MCF 10A (cell line): ENCODE data around the gene OSBPL3. TPM values are rescaled to one million over a fixed set of nuclear protein-coding genes. Genes with fewer than 3 reads are reported as not detected.

Experiments
- BruUV-seq: library from RNA; stranded (reverse); fragments of 400-500 nt; replicated peaks from 2 replicates; lab custom pipeline; 2021; lab: Mats Ljungman, UMichigan
- CTCF ChIA-PET: fragments of 300-600 bp; sonication (Branson Sonifier 250); formaldehyde crosslinking; extraction: SDS; loops from one replicate; lab custom pipeline; 2021; ENCODE audit warnings: antibody characterized with exemption, inconsistent platforms; lab: Yijun Ruan, JAX
- POLR2A ChIA-PET: fragments of 300-600, 350-650 bp; sonication (Branson Sonifier 250); formaldehyde crosslinking; extraction: SDS; loops from one replicate; lab custom pipeline; 2020; ENCODE audit warnings: antibody characterized with exemption, inconsistent platforms; lab: Yijun Ruan, JAX
- DNase-seq: peaks from one replicate; pipeline ENCODE4 v3.0.0-alpha.2; 2018; ENCODE audit not compliant: unreplicated experiment
- H3K27ac Mint-ChIP-seq: one replicate; pipeline ENCODE4 v1.8.0; 2022; ENCODE audit warnings: mild to moderate bottlenecking, low read depth, mixed read lengths; ENCODE audit not compliant: unreplicated experiment
- H3K27me3 Mint-ChIP-seq: one replicate; pipeline ENCODE4 v1.8.0; 2022; ENCODE audit warnings: mixed read lengths; ENCODE audit not compliant: insufficient read depth, unreplicated experiment
- H3K36me3 Mint-ChIP-seq: one replicate; pipeline ENCODE4 v1.8.0; 2022; ENCODE audit warnings: mild to moderate bottlenecking, moderate library complexity, mixed read lengths; ENCODE audit not compliant: insufficient read depth, unreplicated experiment
- H3K4me1 Mint-ChIP-seq: one replicate; pipeline ENCODE4 v1.8.0; 2022; ENCODE audit warnings: mixed read lengths; ENCODE audit not compliant: insufficient read depth, unreplicated experiment
- H3K4me3 Mint-ChIP-seq: one replicate; pipeline ENCODE4 v1.8.0; 2022; ENCODE audit warnings: mild to moderate bottlenecking, moderate library complexity, mixed read lengths; ENCODE audit not compliant: unreplicated experiment
- H3K9me3 Mint-ChIP-seq: one replicate; pipeline ENCODE4 v1.8.0; 2022; ENCODE audit warnings: mixed read lengths; ENCODE audit not compliant: unreplicated experiment
- intact Hi-C: fragments of 100-400 bp; cut with micrococcal nuclease; formaldehyde crosslinking; loops from 2 replicates; pipeline ENCODE4 v1.14.1; 2022
- total RNA-seq: library from RNA; stranded (reverse); gene quantifications from 2 replicates; pipeline ENCODE4 v1.2.3, GENCODE V29; 2022
- TF ChIP-seq, protein P1 (sequence below): fragments of 200-600 bp; IDR thresholded peaks from one replicate; pipeline ENCODE4 v1.8.0; 2022; ENCODE audit warnings: antibody characterized with exemption, mild to moderate bottlenecking; ENCODE audit not compliant: unreplicated experiment

Gene OSBPL3
- total RNA-seq, 1 experiment from 2014 or later = 33.8 TPM

DNA sequence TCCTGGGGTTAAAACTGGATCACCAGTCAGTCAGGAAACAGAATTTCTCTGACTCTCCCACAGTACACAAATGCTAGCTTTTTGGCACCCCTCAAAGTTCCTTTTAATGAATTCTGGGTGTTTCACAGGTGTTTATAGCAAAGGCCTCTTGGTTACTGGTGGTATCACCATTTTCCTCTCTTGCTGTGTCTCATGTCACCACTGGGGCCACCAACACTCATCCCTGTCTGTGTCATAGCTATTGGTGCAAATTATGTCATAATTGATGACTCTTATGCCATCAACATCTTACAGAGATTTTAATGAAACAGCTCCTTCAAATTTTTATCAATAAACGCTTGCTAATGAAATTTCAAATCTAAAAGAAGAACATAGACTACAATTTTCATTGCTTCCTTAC, 27.7 kb upstream of the OSBPL3 start:
- TF ChIP-seq, protein P1, sequence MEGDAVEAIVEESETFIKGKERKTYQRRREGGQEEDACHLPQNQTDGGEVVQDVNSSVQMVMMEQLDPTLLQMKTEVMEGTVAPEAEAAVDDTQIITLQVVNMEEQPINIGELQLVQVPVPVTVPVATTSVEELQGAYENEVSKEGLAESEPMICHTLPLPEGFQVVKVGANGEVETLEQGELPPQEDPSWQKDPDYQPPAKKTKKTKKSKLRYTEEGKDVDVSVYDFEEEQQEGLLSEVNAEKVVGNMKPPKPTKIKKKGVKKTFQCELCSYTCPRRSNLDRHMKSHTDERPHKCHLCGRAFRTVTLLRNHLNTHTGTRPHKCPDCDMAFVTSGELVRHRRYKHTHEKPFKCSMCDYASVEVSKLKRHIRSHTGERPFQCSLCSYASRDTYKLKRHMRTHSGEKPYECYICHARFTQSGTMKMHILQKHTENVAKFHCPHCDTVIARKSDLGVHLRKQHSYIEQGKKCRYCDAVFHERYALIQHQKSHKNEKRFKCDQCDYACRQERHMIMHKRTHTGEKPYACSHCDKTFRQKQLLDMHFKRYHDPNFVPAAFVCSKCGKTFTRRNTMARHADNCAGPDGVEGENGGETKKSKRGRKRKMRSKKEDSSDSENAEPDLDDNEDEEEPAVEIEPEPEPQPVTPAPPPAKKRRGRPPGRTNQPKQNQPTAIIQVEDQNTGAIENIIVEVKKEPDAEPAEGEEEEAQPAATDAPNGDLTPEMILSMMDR = no peak
- ChIA-PET CTCF (interaction anchor here (0.6 to 2.6 kb wide), 5 partner anchors 25 to 145 kb away, joined by 3 to 12 read pairs (median 4); partner anchors contain the start of genes CYCS and OSBPL3), POLR2A (no interaction called here)
- no peak for DNase-seq
- intact Hi-C loops = no loop called here
- Mint-ChIP-seq H3K9me3 (no peaks in the 10 kb centered on the region), H3K27ac (no peak overlapping the region), H3K4me3 (no peak overlapping the region), H3K36me3 (no peaks in the 10 kb centered on the region), H3K4me1 (peaks cover 11% of the 10 kb centered on the region), H3K27me3 (no peaks in the 10 kb centered on the region)
- no TSS peak for BruUV-seq

DNA sequence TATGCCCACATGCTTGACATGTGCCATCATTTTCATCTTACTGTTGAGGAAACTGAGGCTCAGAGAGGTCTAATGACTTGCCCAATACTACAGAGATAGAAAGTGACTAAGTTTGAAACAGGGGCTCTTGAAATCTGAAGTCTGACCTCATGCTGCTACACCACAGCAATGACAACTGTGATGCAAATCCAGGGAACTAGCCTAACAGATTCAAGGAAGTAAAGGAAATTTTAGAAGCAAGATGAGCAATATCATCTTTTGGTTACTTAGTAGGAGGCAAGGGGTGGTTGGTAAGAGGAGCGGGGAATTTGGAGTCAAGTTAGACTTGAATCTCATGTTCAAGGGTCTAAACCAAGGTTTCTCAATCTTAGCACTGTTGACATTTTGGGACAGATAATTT, 26.3 kb upstream of the OSBPL3 start:
- no peak for DNase-seq
- no peaks in the 10 kb centered on the region for H3K27me3 Mint-ChIP-seq
- no peaks in the 10 kb centered on the region for H3K9me3 Mint-ChIP-seq
- peaks cover 6% of the 10 kb centered on the region for H3K4me1 Mint-ChIP-seq
- no peaks in the 10 kb centered on the region for H3K36me3 Mint-ChIP-seq
- no peak overlapping the region for H3K4me3 Mint-ChIP-seq
- ChIA-PET POLR2A (interaction anchor here (0.5 kb wide), 1 partner anchor 101 kb away, joined by 3 read pairs; no protein-coding TSS in a partner anchor), CTCF (interaction anchor here (1.5 to 2.6 kb wide), 2 partner anchors 24 to 88 kb away, joined by 4 to 12 read pairs; no protein-coding TSS in a partner anchor)
- intact Hi-C loops = no loop called here
- TF ChIP-seq, protein P1 = no peak
- BruUV-seq = no TSS peak
- H3K27ac Mint-ChIP-seq = no peak overlapping the region

DNA sequence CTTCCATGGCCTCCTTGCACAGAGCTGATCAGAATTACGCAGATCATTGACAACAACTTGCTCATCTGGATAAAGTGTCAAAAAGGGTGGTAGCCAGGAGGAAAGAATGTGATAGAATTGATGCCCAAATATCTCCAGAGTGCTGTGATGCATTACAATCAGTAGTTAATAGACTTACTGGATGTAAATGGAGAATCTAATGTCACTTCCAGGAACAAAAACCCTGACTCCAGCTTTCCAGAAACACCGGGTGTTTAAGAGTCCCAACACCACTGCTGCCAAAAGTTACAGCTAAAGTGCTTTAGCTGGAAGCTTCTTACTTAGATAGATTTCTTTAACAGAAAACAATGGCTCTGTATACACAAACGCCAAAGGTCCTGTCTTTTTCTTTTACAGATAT, 25.7 kb upstream of the OSBPL3 start:
- H3K36me3 Mint-ChIP-seq = no peaks in the 10 kb centered on the region
- peaks cover 5% of the 10 kb centered on the region for H3K9me3 Mint-ChIP-seq
- no peak overlapping the region for H3K4me3 Mint-ChIP-seq
- TF ChIP-seq, protein P1 = no peak
- intact Hi-C loops = no loop called here
- peaks cover 6% of the 10 kb centered on the region for H3K4me1 Mint-ChIP-seq
- no peak for DNase-seq
- no peak overlapping the region for H3K27ac Mint-ChIP-seq
- POLR2A ChIA-PET = interaction anchor here (0.5 kb wide), 1 partner anchor 101 kb away, joined by 3 read pairs; no protein-coding TSS in a partner anchor
- H3K27me3 Mint-ChIP-seq = no peaks in the 10 kb centered on the region
- no TSS peak for BruUV-seq
- CTCF ChIA-PET = interaction anchor here (0.6 to 1.1 kb wide), 2 partner anchors 25 to 54 kb away, joined by 4 read pairs; no protein-coding TSS in a partner anchor

DNA sequence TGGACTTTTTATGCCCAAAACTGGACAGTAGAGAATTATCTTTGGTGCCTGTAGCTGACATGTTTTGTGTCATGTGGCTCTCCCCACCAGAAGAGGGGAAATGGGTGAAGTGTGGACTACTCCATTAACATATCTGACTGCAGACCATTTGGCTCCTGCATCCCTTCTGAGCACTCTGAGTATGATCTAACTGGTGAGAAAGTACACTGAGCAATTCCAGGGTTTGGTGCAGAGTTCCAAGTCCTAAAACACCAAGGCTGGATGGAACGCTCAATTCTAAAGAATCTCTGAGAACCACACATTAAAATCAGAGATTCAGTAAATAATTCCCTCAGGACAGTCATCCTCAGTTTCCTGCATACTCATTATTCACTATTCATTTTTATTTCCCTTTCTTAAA, 22.8 kb upstream of the OSBPL3 start:
- POLR2A ChIA-PET = interaction anchor here (0.8 kb wide), 1 partner anchor 14 kb away, joined by 3 read pairs; no protein-coding TSS in a partner anchor

More for the DNA sequence above, 22.8 kb upstream of the OSBPL3 start:
- Mint-ChIP-seq H3K4me3 (no peak overlapping the region), H3K4me1 (no peaks in the 10 kb centered on the region), H3K36me3 (no peaks in the 10 kb centered on the region), H3K9me3 (peaks cover 24% of the 10 kb centered on the region), H3K27ac (no peak overlapping the region), H3K27me3 (no peaks in the 10 kb centered on the region)
- CTCF ChIA-PET = interaction anchor here (1.0 to 1.2 kb wide), 2 partner anchors 21 to 96 kb away, joined by 4 to 6 read pairs; no protein-coding TSS in a partner anchor
- BruUV-seq = no TSS peak
- intact Hi-C loops = no loop called here
- DNase-seq = no peak
- TF ChIP-seq, protein P1 = no peak
